Measurements from ENCODE around the gene HMGCLL1.

- TF ChIP-seq POLR2A (IDR thresholded peaks at IDR 0.05) (no peak), CTCF (IDR thresholded peaks at IDR 0.05) (no peak)
Observed at GRCh38 chr6:55494411-55494810, 84.6 kb downstream of the HMGCLL1 start.

Data from uterus (tissue), 2 donors.